ENCODE measurements around the gene RAD17.

The RAD17 gene

GRCh38 chr5:69416180-69416579, 46.6 kb downstream of the RAD17 start:
- no peaks in the 10 kb centered on the region for H4K20me1 ChIP-seq (ENCODE audit: insufficient read depth, low read length, poor library complexity, severe bottlenecking)
- no peaks in the 10 kb centered on the region for H3F3A ChIP-seq (ENCODE audit: low read depth)
- H3K79me2 ChIP-seq (ENCODE audit: insufficient read depth, low read length): no peaks in the 10 kb centered on the region
- no peaks in the 10 kb centered on the region for H3K9me3 ChIP-seq (ENCODE audit: insufficient read depth, low read depth, low read length)
- H2AFZ ChIP-seq (ENCODE audit: low read length): no peak overlapping the region
- peaks cover 26% of the 10 kb centered on the region; the same call in 1 of the 2 replicates for H3K36me3 ChIP-seq (ENCODE audit: insufficient read depth, low read length)
- no peak for TF ChIP-seq EZH2phosphoT487 (IDR thresholded peaks at IDR 0.05; ENCODE audit: borderline replicate concordance)
- TF ChIP-seq CTCF (conservative IDR thresholded peaks at IDR 0.05; ENCODE audit: low read length): no peak
- H3K27me3 ChIP-seq (ENCODE audit: insufficient read depth, low read length, poor library complexity, severe bottlenecking): no peaks in the 10 kb centered on the region
- H3K4me2 ChIP-seq (ENCODE audit: low read depth, low read length, poor library complexity, severe bottlenecking): no peak overlapping the region
- H3K9ac ChIP-seq (ENCODE audit: low read depth, low read length, poor library complexity, severe bottlenecking): no peak overlapping the region
- no peaks in the 10 kb centered on the region for H3K4me1 ChIP-seq (ENCODE audit: insufficient read depth, low read length, poor library complexity, severe bottlenecking)
- H3K4me3 ChIP-seq (ENCODE audit: low read length, poor library complexity, severe bottlenecking): no peak overlapping the region
- no peaks in the 10 kb centered on the region for H3K9me2 ChIP-seq (replicated peaks; ENCODE audit: low read depth, low read length)

- Histone ChIP-seq H3K79me2 (ENCODE audit: insufficient read depth, low read length) (no peaks in the 10 kb centered on the region), H3K4me2 (ENCODE audit: low read depth, low read length, poor library complexity, severe bottlenecking) (no peak overlapping the region), H3K4me3 (ENCODE audit: low read length, poor library complexity, severe bottlenecking) (no peak overlapping the region), H3K27me3 (ENCODE audit: insufficient read depth, low read length, poor library complexity, severe bottlenecking) (no peaks in the 10 kb centered on the region), H3K9ac (ENCODE audit: low read depth, low read length, poor library complexity, severe bottlenecking) (no peak overlapping the region), H2AFZ (ENCODE audit: low read length) (no peak overlapping the region), H3K9me3 (ENCODE audit: insufficient read depth, low read depth, low read length) (no peaks in the 10 kb centered on the region), H4K20me1 (ENCODE audit: insufficient read depth, low read length, poor library complexity, severe bottlenecking) (no peaks in the 10 kb centered on the region), H3K36me3 (ENCODE audit: insufficient read depth, low read length) (peaks cover 21% of the 10 kb centered on the region; the same call in 1 of the 2 replicates), H3K9me2 (replicated peaks; ENCODE audit: low read depth, low read length) (no peaks in the 10 kb centered on the region), H3F3A (ENCODE audit: low read depth) (no peaks in the 10 kb centered on the region), H3K4me1 (ENCODE audit: insufficient read depth, low read length, poor library complexity, severe bottlenecking) (no peaks in the 10 kb centered on the region)
- no peak for TF ChIP-seq CTCF (conservative IDR thresholded peaks at IDR 0.05; ENCODE audit: low read length)
- no peak for TF ChIP-seq EZH2phosphoT487 (IDR thresholded peaks at IDR 0.05; ENCODE audit: borderline replicate concordance)
Measured at GRCh38 chr5:69416699-69417098, 47.1 kb downstream of the RAD17 start.

- H3K4me1 ChIP-seq (ENCODE audit: insufficient read depth, low read length, poor library complexity, severe bottlenecking): no peaks in the 10 kb centered on the region
Measured at GRCh38 chr5:69418554-69418953, 48.9 kb downstream of the RAD17 start.

More at GRCh38 chr5:69418554-69418953, 48.9 kb downstream of the RAD17 start:
- H3K9me2 ChIP-seq (replicated peaks; ENCODE audit: low read depth, low read length): no peaks in the 10 kb centered on the region
- TF ChIP-seq EZH2phosphoT487 (IDR thresholded peaks at IDR 0.05; ENCODE audit: borderline replicate concordance) (no peak), CTCF (conservative IDR thresholded peaks at IDR 0.05; ENCODE audit: low read length) (no peak)
- H3K4me2 ChIP-seq (ENCODE audit: low read depth, low read length, poor library complexity, severe bottlenecking): no peak overlapping the region
- no peaks in the 10 kb centered on the region for H3K9me3 ChIP-seq (ENCODE audit: insufficient read depth, low read depth, low read length)
- no peaks in the 10 kb centered on the region for H3F3A ChIP-seq (ENCODE audit: low read depth)
- H3K9ac ChIP-seq (ENCODE audit: low read depth, low read length, poor library complexity, severe bottlenecking): no peak overlapping the region
- no peaks in the 10 kb centered on the region for H4K20me1 ChIP-seq (ENCODE audit: insufficient read depth, low read length, poor library complexity, severe bottlenecking)
- peaks cover 20% of the 10 kb centered on the region; the same call in 1 of the 2 replicates for H3K36me3 ChIP-seq (ENCODE audit: insufficient read depth, low read length)
- no peak overlapping the region for H2AFZ ChIP-seq (ENCODE audit: low read length)
- no peaks in the 10 kb centered on the region for H3K27me3 ChIP-seq (ENCODE audit: insufficient read depth, low read length, poor library complexity, severe bottlenecking)
- no peaks in the 10 kb centered on the region for H3K79me2 ChIP-seq (ENCODE audit: insufficient read depth, low read length)
- no peak overlapping the region for H3K4me3 ChIP-seq (ENCODE audit: low read length, poor library complexity, severe bottlenecking)
